ENCODE results near the gene CD3D.
"Not testable (repeated sequence)": the region's sequence is repeated elsewhere in the genome, so short reads cannot be mapped to it uniquely, and the experiment has no call there.

CD3D gene

GRCh38 chr11:118338637-118339061 lies 3.9 kb downstream of the CD3D start:
- peak; percentile 28 for DNase-seq

- DNase-seq = no peak
Measured at GRCh38 chr11:118334745-118335144, 7.8 kb downstream of the CD3D start.

GRCh38 chr11:118328745-118329144 lies 13.8 kb downstream of the CD3D start:
- no peak for DNase-seq

- no peak for DNase-seq
Measured at GRCh38 chr11:118325283-118325682, 17.2 kb downstream of the CD3D start.

- DNase-seq = no peak
Measured at GRCh38 chr11:118322721-118323120, 19.8 kb downstream of the CD3D start.

- DNase-seq = no peak
Measured at GRCh38 chr11:118321386-118322082, 21.0 kb downstream of the CD3D start.

- no peak for DNase-seq
Measured at GRCh38 chr11:118320515-118320914, 22.0 kb downstream of the CD3D start.

- DNase-seq = no peak
Measured at GRCh38 chr11:118319337-118319707, 23.2 kb downstream of the CD3D start.

GRCh38 chr11:118318581-118319336 lies 23.7 kb downstream of the CD3D start:
- DNase-seq = no peak

- no peak for DNase-seq
Measured at GRCh38 chr11:118318124-118318523, 24.4 kb downstream of the CD3D start.

- DNase-seq = no peak
Measured at GRCh38 chr11:118314988-118315411, 27.5 kb downstream of the CD3D start.

- no peak for DNase-seq
Measured at GRCh38 chr11:118313242-118313641, 29.3 kb downstream of the CD3D start.

GRCh38 chr11:118312328-118312727 lies 30.2 kb downstream of the CD3D start:
- no peak for DNase-seq

GRCh38 chr11:118311518-118311917 lies 31.0 kb downstream of the CD3D start:
- no peak for DNase-seq

GRCh38 chr11:118310781-118311485 lies 31.6 kb downstream of the CD3D start:
- DNase-seq = no peak

- DNase-seq = no peak
Measured at GRCh38 chr11:118310271-118310670, 32.2 kb downstream of the CD3D start.

GRCh38 chr11:118308995-118309528 lies 33.4 kb downstream of the CD3D start:
- DNase-seq = not testable (repeated sequence)

- DNase-seq = no peak
Measured at GRCh38 chr11:118306556-118306955, 35.9 kb downstream of the CD3D start.

- DNase-seq = no peak
Measured at GRCh38 chr11:118305726-118306125, 36.8 kb downstream of the CD3D start.

GRCh38 chr11:118304568-118305248 lies 37.8 kb downstream of the CD3D start, which contains the start of gene CD3E:
TSS of gene CD3E (plus strand) at chr11:118304730. CDS start at chr11:118304953, 223 bp downstream.
- DNase-seq = no peak

GRCh38 chr11:118304227-118304567 lies 38.3 kb downstream of the CD3D start:
- no peak for DNase-seq

- no peak for DNase-seq
Measured at GRCh38 chr11:118301600-118302195, 40.8 kb downstream of the CD3D start.
